Activated naive CD4-positive, alpha-beta T cell treated with Interleukin-2 at 50 U/mL for 16 hours (primary cell): ENCODE results near the gene TBC1D9B.
"Not testable (repeated sequence)": the region's sequence is repeated elsewhere in the genome, so short reads cannot be mapped to it uniquely, and the experiment has no call there.

Experiments
- DNase-seq: peaks from one replicate; pipeline ENCODE4 v3.0.0-alpha.2; 2020

Gene TBC1D9B

DNA sequence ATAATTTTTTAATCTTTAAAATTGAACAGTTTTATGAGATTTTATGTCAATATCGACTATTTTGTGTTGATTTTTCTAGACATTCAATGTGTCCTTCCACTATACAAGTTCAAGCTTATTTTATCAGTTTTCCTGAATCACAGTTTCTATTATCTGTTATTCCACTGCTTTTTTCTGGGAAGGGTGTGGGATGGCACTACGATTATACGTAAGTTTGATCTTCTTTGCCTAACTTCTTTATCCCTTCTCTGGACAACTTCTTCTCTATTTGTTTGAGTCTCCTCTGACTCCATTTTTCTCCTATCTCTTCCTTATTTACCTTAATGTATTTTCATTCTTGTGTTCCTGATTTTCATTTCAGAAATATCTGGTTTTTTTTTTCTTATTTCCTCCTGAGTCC lies 24.5 kb downstream of the TBC1D9B start:
- DNase-seq: no peak

DNA sequence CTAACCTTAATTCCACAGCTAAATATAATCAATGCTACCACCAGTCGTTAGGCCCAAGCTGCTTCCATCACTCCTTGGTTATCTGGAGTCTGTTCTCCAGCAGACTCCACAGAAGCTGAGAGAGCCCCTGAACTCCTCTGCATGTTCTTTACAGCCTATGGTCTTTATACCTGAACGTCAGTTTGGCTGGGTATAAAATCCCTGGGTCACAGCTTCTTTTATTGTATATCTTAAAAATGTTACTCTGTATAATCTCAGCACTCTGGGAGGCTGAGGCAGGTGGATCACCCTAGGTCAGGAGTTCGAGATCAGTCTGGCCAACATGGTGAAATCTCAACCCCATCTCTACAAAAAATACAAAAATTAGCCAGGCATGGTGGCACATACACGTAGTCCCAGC lies 25.4 kb downstream of the TBC1D9B start:
- DNase-seq: no peak

DNA sequence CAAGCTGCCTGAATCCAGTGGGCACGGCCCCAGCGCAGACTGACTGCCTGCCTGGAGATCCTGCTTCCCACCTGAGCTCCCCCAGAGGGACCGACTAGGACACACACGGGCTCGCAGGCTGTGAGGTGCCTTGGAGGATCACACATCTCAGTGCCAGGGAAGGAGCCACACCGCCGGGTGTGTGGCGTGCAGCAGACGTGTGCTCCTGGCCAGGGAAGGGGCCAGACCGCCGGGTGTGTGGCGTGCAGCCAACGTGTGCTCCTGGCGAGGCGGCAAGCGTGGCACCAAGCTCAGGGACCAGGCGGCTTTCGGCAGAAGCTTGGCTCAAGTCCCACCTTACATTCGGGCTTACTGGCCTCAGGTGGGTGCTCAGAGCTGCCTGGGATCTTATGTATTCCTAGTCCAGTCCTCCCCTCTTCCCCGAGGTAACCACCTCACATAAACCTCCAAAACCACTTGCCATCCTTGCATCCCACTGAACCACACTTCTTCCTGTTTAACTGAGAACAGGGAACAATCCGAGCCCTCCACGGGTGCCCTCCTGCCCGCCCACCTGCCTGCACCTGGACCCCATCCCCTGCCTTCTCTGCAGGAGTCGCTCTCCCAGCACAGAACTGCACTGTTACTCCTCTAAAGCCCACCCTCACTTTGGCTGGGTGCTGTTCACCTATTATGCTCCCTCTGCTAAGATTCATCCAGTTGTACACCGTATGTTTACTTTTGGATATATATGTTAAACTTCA lies 26.7 kb downstream of the TBC1D9B start:
- no peak for DNase-seq

DNA sequence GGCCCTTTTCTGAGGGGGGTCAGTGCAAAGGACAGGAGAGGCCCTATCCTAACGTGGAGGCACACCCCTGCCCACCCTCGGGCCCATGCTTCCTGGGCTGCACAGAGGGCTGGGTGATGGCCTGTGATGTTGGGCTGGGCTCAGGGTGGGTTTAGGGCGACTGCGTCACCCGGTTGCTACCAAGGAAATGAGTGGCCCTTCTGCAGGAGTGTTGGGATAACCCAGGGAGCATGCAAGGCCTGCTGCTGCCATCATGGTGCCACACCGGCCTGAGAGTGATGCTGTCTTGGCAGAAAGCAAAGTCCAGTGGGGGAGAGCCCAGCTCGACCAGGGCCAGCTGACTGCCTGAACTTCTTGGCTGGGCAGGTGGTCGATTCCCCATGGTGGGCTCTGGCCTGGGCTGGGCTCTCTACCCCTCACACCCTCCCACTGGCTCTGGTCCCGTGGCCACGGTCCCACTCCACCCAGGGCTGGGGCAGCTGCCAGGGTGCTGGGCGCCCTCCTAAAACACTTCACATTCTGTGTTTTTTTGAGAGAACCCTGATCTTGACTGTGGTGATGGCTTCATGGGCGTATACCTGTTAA lies 27.5 kb downstream of the TBC1D9B start:
- DNase-seq: no peak

DNA sequence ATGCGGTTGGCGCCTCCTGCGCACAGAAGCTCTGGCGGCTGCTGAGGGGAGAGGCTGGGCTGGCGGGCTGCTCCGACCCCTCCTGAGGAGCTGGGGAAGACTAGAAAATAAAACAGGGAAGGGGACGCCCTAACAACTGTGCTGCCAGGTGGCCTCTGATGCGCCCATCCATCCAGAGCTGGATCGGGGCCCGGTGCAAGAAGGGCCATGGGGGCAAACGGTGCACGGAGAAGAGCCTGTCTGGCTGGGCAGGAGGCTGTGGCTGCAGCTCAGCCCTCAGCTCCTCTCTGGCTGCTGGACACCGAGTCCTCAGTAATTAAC lies 28.0 kb downstream of the TBC1D9B start:
- DNase-seq: no peak

DNA sequence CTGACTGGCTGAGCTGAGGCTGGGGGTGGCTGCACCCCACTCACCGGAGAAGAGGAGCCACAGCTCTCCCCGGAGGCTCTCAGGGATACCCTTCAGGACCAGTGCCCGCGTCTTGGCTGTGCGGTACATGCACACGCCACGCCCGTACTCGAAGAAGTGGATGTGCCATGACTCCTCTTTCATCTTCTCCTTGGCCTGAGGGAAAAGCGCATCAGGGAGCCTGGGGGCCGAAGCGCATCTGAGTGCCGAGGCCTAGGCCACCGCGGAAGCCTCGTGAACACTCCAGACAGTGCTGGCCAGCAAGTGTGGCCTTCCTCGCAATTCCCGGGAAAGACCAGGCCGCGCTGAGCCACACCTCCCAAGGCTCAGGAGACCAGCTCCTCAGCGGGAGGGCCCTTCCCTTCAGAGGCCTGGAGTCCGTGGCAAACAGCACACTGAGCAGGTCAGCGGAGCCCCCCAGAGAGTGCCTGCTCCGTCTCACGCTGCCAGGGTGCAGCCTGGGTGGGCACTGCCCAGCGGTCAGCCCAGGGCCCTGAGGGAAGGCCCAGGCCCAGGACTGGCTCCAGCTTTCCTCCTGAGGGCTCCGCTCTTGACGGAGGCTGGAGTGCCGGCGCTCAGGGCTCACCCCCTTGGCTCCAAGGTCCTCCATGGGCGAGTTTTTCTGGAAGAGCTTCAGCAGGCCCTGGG lies 28.6 kb downstream of the TBC1D9B start:
- DNase-seq: no peak

DNA sequence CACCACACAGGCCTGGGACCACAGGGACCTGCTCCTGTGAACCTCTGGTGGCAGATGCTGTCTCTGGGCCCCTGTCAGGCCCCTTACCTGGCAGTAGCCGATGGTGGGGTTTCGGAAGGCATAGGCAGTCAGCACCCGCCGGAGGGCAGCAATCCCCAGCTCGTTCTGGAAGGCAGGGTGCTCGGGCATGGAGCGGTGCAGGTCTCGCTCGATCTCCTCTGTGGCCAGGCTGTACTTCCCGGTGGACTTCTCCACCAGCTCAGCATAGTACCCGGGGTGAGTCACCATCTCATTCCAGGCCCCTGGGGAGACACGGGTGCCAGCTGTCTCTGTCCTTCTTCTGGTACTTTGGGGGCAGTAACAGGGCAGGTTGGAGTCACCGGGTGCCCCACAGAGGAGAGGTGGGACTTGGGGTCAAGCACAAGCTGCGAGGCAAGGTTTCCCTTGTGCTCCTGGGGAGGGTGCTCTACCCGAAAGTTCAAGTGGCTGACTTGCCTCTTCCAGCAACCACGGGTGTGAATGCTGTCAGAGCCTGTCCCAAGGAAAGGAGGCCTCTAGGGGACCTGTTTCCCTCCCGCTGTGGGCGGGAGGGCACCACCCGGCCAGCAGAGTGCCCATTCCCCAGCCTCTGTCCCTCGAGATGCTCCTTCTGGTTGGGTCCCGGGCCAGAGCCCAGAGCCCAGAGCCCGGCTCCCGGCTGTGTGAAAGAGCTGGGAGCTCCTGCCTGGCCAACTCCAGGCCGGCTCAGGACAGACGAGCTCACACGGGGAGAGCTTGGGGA lies 29.3 kb downstream of the TBC1D9B start:
- no peak for DNase-seq

DNA sequence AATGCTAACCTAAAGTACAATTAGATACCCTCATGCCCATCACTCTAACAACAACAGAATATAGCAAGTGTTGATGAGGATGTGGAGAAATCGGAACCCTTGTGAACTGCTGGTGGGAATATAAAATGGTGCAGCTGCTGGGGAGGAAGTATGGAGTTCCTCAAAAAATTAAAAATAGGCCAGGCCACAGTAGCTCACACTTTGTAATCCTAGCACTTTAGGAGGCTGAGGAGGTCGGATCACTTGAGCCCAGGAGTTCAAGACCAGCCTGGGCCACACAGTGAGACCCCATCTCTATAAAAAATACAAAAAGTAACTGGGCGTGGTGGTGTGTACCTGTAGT lies 31.1 kb downstream of the TBC1D9B start:
- DNase-seq: no peak

DNA sequence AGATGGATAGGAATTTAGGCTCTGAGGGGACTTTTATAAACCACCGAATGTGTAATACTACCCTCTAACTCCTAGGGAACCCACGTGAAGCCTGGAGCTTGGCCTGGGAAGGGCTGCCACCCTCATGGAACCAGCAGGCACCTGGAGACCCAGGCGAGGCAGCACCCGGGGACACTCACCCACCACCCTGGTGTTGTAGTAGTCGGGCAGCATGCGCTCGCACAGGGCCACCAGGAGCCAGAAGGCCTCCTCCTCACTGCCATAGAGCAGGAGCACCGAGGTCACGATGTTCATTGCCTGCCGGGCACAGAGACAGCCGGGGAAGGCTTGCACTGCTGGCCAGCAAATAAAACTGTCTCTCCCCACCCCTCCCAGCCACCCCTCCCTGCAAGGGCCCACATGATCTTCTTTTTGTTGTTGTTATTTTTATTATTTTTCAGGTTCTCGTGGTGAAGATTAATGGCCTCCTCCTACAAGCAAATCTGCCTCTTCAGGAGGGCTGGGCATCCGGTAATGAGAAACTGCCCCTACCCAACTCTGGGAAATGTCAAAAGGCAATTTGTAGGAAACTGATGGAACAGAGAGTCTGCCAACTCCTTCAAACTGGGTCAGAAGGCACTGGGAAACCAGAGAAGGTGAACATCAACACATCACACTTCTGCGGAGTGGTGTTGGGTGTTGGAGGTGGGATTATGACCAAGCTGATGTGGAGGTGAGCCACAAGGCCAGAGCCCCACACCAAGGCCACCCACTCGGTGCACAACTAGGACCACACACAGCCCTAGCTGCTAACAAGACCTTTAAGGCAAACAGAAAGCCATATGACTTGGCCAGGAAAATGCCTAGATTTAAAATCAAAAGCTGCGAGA lies 31.7 kb downstream of the TBC1D9B start:
- no peak for DNase-seq

DNA sequence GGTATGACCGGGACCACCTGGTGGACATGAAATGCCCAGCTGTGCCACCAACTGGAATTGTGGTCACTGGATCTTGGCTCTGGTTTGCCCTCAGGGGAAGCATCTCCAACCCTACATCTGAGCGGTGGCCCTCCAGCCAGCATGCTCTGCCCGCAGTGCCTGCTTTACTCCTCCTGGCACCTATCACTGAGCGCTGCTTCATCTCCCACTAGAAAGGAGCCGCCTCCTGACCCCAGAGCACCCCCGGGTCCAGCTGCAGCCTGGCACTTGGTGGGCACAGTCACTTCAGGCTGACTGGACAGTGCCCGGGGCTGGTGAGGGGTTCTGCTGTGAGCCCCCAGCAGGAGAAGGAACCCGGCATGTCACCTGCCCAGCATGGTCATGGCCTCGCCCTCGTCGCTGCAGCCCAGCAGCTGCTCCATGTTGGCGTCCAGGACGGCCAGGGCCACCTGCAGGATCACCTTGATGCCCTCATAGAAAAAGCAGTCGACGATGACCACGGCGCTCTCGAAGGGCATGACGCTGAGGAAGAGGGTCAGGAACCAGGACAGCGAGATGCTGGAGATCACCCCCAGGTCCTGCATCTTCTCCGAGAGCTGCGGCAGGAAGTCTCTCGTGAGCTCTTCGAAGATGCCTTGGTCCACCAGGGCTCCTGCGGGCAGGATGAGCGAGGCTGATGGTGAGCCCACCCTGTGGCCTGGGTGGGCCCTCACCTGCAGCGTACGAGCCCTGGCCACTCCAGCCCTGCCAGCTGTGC lies 33.0 kb downstream of the TBC1D9B start:
- DNase-seq: no peak

DNA sequence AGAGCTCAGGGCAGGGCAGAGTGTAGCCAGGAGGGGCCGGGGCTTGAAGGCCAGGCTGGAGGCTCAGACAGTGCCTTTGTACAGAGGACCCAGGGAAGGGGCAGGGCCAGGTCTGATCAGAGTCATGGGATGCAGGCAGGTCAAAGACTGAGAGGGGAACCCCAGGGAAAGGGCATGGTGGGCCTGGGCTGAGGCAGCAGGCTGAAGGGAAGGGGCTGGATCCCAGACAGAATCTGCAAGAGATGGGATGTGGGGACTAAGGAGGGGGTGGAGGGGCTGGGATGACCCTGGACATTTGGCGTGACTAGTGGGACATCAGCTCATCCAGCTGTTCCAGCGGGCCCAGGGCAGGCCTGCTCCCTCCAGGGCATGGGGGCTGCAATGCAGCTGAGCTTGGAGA lies 33.6 kb downstream of the TBC1D9B start:
- DNase-seq: no peak

DNA sequence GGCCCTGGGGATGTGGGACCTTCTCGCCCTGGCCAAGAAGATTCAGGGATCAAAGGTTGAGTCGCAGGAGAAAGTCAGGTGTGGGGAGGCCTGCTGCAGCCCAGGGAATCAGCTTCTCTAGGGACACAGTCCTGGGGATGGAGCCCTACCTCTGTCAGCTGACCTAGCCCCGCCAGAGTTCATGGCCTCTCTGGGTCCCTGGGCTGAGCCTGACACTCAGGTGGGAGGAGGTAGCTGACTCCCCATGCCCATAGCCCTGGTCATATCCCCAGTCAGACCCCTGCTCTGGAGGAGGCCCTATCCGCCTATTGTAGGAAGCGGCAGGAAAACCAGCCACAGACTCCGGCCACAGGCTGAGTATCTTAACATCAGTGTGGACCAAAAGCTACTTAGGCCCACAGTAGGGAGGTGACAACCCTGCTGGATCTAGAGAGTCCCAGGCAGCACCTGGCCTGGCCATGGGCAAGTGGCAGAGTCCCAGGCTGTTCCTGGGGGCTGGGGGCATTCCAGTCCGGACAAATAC lies 34.0 kb downstream of the TBC1D9B start:
- no peak for DNase-seq

DNA sequence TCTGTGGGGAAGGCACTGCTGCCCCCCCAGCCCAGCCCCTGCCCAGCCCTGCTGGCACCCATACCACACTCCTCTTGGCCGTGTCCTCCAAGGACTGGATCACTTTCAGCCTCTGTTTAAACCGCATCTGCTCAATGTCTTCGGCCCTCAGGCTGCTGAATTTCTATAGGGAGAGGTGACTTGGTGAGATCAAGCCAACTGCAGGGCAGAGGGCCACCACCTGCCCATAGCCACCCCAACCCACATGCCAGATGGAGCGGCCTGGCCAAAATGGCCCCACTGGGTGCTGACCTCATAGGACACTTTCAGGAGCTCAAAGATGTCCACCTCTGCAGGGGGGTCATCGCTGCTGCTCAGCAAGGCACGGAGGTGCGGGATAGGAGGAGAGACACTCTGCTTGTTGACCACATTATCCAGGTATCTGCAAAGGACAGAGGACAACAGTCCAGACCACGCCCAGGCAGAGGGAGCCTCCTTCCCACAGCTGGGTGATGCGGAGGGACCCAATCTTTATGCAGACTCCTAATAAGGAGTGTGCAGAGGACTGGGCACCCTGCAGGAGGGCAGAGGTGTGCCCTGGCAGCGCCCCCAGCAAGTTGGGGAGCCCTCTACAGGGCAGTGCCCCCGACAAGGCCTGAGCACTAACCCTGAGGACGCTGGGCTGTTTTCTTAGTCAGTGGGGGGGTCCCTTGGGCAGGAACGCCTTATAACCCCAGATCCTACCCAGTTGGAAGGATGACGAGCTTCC lies 34.7 kb downstream of the TBC1D9B start:
- no peak for DNase-seq

DNA sequence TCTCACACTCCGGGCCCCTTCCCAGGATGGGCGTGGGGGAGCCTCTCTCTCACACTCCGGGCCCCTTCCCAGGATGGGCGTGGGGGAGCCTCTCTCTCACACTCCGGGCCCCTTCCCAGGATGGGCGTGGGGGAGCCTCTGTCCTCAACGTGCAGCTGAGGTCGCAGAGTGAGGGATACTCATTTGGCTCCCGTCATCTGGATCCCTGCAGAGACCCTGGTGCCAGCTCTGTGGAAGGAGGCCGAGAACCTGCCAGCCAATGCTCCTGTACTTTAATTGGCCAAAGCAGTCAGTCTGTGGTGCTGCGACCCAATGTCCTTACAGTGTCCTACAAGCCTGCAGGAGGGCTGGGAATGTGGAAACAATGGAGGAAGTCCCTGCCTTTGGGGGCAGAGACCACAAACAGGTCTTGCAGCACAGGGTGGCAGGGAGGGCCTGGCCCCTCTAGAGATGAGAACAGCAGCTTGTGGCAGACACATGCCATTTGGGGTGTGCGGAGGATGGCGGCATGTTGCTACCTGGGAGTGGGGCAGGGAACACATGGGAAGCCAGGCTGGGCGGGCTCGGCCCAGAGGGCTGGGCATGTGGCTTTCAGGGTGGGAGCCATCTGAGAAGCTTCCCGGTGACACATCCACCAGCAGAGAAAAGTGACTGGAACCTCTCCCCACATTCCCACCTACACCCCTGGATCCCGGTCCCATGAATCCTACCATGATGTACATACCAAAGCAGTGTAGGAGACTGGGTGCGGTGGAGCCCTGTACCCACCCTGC lies 35.5 kb downstream of the TBC1D9B start:
- DNase-seq: no peak

DNA sequence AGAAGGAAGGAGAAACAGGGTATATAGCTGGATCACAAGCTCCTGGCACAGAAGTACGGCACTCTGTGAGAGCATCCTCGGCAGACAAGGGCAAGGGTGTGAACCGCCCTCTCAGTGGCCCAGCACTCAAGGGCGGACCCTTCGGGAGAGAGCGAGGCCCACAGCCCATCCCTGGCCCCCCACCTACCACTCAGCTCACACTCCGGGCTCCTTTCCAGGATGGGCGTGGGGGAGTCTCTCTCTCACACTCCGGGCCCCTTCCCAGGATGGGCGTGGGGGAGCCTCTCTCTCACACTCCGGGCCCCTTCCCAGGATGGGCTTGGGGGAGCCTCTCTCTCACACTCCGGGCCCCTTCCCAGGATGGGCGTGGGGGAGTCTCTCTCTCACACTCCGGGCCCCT lies 36.2 kb downstream of the TBC1D9B start:
- not testable (repeated sequence) for DNase-seq

DNA sequence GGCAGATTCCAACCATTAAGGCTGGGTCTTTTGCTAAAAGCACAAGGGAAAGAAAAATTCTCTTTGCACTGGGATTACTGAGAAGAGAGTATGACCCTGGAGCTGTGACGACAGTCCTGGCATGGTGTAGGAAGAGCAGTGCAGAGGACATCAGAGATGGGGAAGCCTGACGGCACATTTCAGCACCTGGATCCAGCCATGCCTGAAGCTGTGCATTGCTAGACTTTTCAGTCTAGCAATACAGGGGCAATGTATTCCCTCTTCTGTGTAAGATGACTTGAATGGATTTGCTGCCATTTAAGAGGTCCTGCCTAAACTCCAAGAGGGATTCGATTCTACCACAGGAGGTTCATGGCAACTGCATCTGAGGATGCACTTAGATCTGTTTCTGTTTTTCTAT lies 36.7 kb downstream of the TBC1D9B start:
- no peak for DNase-seq

DNA sequence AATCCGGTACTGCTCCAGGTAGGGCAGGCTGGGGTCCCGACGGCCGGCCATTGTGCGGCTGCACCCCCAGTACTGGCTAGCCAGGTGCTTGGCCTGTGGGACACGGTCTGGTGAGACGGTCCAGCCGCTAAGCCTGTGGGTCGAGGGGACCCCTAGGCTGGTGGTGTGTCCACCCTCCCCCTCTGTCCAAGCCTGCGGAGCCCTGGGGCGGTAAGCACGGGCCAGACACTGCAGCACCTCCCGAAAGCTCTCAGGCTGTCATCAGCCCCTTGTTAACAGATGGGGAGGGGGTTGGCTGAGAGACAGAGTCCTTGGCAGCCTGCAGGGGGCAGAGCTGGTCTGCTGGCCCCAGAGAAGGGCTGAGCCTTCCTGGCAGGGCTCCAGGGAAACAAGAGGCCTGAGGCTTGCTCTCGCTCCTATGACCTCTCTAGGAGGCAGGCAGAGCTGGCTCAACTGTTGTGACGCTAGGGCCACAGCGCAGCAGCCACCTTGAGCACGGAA lies 37.2 kb downstream of the TBC1D9B start:
- no peak for DNase-seq

DNA sequence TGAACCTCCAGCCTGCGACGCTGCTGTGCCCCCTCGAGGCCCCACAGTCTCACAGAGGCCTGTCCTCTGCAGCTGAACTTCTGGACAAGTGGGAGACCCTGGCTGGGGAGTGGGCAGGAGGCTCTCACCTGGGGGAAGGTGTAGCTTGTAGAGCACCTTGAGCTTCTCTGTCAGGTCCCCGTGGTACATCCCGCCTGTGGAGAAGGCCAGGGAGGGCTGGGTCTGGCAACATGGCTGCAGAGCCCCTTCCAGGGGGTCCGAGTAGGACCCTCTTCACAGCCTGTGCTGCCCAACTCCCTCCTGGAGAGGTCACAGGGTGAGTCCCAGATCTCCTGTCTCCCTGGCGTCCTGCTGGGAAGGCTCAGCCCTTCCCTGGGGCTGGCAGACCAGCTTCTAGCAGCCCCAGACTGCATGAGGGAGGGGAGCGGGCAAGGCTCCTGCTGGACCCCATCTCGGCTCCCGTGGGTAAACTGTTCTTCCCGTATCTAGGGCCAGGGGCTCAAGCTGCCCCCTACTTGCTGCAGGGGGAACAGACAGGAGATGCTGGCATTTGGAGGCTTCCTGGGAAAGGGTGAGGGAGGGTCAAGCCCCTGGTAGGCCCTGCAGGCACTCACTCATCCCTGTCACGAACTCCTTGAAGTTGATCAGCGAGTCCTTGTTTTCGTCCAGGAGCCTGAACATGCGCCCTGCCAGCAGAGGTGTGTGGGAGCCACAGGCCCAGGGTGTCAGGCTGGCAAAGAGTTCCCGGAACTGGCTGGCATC lies 37.9 kb downstream of the TBC1D9B start:
- DNase-seq: no peak

DNA sequence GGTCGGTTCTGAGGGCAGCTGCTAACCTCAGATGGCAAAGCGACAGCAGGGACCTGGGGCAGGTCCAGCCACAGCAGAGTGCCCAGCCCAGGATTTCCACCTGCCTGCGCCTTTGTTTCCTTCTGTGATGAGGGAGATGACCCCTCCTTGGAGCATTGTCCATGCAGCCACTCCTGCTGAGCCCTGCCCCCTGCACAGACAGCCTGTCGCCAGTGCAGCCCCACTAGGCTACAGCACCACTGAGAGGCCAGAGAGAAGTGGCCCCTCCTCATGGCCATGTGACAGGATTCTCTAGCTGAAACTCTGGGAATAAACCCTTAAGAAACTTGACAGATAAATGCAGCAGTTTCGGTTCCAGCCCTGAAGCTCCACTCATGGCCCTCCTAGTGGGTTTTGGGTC lies 38.6 kb downstream of the TBC1D9B start:
- DNase-seq: no peak
